ENCODE data around the gene CSNK2A1.
"Not testable (repeated sequence)": the region's sequence is repeated elsewhere in the genome, so short reads cannot be mapped to it uniquely, and the experiment has no call there.

CSNK2A1 gene

DNA sequence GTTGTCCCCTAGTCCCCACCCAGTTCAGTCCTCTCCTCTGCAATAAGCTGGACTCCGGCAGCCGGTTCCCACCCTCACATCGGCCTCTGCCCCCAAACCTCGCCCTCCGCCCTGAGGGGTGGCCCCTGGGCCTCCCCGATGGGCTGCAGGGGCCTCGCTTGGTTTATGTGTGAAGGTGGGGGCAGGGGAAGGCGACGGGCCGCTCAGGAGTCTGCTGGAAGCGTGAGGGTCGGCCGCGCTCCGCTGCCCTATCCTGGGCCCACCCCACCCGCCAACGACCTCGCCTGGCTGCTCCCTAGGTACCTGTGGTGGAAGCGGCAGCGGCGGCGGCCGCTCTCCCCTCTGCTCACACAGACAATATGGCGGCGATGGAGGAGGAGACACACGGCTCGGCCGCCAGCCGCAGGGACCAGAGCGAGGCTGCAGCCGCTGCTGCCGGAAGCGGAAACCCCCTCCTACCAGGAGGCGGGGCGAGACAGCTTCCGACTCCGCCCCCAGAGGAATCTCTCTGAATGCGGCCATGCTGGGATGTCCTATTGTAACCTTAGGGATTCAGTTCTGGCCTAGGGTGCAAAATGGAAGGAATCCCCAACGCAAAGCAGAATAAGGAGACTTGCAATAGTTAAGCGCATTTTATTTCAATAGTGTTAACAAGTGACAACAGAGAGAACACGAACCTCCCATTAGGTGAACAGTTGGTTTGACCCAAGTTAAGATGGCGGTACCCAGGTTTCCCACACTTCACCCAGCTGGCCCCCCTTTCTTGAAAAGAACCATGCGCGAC is at the start of gene CSNK2A1:
Gene CSNK2A1, minus strand, starts transcription at position 422 of the 784 bp plus-strand sequence. CDS start 35,239 bp downstream, outside the sequence.
- peak; percentile 91 to 93 for DNase-seq (ENCODE audit: low read depth in 2 of 2)

DNA sequence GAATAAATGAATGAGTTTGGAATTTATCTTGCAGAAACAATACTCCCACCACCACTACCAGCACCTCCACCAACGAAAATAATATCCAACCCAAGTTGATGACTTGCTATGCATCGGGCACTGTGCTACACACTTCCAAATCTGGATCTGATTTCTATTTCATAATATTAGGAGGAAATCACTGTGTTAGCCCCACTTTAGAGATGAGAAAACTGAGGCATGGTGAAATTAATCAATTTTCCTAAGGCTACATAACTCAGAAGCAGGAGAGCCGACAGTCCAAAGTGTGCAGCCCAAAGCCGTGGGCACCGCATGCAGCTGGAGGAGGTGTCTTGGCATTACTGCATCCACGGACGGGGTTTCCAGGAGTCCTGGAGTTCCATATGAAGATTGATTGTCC is 48.9 kb upstream of the CSNK2A1 start:
- DNase-seq (ENCODE audit: low read depth in 2 of 2): no peak

DNA sequence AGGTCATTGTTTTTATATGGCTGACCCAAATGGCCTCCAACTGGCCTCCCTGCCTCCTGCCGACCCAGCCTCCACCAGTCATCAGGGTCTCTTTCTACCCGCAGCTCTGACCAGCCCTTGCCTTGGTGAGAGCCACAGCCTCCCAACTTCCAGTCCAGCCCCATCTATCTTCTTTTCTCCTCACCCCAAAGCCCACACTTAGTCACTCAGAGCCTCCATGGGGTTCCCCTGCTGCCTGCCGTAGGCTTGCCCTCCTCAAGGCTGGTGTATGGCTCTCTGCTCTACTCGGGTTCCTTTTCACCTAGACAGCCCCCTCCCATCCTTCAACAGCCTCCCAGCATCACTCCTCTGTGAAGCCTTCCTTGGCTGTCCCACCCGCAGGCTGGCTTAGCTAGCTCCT is 48.4 kb upstream of the CSNK2A1 start:
- no peak for DNase-seq (ENCODE audit: low read depth in 2 of 2)

DNA sequence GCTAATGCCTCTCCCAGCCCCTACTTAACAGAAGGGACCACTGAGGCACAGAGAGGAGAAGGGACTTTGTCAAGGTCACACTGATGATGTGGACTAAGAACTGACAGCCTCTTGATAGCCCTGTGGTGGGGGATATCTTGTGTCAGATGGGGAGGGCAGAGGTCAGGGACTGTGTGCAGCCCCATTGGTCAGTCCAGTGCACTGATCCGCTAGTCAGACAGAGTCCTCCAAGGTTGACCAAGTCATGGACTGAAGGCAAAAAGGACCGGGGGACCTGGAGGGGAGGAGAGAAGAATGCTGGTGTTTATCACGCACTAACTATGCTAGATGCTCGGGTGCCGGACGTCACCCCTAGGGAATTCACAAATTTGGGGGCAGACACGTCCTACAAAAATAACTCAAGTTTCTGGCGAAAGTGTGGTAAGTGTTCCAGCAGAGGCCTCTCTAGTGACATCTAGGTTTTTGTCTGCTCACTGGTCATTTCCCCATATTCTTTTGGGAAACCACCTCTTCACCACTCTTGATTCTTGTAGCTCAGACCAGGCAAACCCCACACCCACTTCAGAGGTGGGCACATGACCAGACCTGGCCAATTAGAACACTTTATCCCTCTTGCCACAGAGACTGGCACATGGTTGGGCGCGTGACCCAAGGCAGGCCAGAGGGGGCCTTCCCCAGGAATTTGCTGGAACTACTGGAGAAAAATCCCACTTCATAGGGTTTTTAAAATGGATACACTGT is 45.5 kb upstream of the CSNK2A1 start:
- DNase-seq (ENCODE audit: low read depth in 2 of 2): no peak

DNA sequence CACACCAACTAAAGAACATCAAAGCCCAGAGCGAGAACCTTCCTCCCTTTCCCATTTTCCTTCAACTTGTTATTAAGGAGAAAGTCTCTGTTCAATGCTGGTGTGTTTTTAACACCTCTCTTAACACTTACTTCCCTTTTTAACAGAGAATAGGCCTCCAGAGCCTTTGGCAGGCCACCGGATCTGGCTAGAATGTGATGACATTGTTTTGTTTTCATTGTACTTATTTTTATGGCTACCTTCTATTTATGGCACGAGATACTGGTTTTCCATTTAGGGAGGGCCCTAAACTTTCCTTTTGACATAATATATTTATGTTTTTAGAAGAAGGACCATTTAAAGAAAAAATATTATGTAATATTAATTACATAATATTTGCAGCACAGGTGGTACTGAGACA is 44.9 kb upstream of the CSNK2A1 start:
- no peak for DNase-seq (ENCODE audit: low read depth in 2 of 2)

DNA sequence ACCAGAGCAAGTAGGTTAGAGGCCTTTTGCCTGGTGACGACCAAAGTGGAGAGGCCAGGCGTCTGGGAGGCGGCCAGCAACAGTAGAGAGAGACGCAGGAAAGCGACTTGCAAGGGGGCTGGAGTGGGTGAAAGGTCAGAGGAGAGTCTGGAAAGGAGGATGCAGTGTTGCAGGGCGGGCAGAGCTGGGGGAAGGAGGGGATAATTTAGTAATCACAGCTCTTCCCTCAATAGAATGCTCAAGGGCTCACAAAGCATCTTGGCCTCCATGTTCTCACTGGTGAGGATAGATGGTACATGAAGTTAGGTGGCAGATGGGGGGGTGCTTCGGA is 41.3 kb upstream of the CSNK2A1 start:
- DNase-seq (ENCODE audit: low read depth in 2 of 2): no peak

DNA sequence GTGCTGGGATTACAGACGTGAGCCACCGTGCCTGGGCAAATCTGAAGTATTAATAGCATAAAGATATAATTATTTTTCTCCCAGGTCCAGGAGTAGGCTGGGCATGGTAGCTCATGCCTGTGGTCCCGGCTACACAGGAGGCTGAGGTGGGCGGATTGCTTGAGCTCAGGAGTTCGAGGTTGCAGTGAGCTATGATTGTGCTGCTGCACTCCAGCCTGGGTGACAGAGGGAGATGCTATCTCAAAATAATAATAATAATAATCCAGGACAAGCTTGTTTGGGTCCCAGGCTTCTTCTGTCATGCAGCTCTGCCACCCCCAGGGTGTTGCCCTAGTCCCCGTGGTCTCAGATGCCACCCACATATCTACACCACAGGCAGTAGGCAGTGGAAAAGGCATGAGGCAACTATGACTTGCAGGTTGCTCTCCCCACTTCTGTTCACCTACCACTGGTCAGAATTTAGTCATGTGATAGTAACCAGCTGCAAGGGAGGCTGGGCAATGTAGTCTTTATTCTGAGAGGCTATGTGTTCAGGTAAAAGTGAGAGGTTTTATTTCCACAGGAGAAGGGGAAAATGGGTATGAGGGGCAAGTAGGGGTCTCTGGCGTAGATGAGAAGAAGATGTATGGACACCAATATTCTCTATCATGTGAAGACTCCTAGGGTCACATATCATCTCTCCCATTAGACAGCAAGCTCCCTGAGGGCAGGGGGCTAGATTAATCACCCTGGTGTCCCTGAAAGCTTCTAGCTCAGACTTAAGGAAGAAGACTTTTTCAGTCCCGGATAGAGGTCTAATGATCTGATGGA is 40.8 kb upstream of the CSNK2A1 start:
- DNase-seq (ENCODE audit: low read depth in 2 of 2): peak; percentile 4 to 13

DNA sequence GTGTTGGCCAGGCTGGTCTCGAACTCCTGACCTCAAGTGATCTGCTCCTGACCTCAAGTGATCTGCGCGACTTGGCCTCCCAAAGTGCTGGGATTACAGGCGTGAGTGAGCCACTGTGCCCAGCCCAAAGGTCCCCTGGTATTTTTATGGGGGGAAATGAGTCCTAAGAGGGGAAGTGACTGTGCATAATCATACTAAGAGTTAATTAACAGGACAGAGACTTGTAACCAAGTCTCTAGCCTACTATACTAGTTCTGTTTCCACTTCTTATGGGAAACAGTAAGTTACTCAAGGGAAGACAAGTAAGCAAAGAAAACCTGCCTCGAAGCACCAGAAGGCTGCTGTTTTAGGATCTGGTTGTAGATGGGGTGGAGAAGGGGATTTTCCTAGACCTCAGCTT is 38.6 kb upstream of the CSNK2A1 start:
- no peak for DNase-seq (ENCODE audit: low read depth in 2 of 2)

DNA sequence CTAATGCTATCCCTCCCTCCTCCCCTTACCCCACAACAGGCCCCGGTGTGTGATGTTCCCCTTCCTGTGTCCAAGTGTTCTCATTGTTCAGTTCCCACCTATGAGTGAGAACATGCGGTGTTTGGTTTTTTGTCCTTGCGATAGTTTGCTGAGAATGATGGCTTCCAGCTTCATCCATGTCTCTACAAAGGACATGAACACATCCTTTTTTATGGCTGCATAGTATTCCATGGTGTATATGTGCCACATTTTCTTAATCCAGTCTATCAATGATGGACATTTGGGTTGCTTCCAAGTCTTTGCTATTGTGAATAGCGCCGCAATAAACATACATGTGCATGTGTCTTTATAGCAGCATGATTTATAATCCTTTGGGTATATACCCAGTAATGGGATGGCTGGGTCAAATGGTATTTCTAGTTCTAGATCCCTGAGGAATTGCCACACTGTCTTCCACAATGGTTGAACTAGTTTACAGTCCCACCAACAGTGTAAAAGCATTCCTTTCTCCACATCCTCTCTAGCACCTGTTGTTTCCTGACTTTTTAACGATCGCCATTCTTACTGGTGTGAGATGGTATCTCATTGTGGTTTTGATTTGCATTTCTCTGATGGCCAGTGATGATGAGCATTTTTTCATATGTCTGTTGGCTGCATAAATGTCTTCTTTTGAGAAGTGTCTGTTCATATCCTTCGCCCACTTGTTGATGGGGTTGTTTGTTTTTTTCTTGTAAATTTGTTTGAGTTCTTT is 35.5 kb upstream of the CSNK2A1 start:
- DNase-seq (ENCODE audit: low read depth in 2 of 2): not testable (repeated sequence)

DNA sequence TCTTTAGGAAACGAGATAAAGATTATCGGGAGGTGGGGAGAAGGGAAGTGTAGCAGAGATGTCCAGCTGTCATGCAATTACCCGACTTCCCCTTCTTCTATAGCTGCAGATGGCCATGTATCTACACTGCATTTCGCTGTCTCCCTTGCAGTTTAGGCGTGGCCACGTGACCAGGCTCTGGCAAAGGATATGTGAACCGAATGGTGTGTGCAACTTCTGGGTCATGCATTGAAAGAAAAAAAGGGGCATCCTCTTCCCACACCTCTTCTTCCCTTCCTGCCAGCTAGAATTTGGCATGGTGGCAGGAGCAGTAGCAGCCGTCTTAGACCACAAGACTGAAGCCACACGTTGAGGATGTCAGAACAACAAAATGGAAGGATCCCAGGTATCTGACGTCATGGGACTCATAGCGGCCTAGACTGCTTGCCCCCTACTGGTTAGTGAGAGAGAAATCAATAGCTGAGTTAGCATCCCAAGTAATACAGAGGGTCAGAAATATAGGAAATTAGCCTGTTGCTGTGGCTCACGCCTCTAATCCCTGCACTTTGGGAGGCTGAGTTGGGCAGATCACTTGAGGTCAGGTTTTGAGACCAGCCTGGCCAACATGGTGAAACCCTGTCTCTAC is 33.7 kb upstream of the CSNK2A1 start:
- no peak for DNase-seq (ENCODE audit: low read depth in 2 of 2)

DNA sequence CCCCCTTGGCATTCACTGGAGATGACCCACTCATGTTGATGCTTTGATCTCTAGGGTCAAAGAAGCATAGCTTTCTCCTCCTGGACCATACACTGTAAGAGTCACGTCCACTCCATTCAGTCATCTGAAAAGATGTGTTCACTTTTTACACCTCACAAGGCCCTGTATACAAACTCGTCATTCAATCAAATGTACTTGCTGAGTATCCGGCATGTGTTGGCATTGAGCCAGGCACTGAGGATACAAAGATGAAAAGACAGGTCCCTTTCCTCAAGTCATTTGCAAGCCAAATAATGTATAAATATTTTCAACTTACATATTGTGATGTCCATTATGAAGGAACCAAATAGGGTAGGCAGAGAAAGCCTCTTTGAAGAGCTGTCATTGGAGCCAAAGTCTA is 32.6 kb upstream of the CSNK2A1 start:
- no peak for DNase-seq (ENCODE audit: low read depth in 2 of 2)

DNA sequence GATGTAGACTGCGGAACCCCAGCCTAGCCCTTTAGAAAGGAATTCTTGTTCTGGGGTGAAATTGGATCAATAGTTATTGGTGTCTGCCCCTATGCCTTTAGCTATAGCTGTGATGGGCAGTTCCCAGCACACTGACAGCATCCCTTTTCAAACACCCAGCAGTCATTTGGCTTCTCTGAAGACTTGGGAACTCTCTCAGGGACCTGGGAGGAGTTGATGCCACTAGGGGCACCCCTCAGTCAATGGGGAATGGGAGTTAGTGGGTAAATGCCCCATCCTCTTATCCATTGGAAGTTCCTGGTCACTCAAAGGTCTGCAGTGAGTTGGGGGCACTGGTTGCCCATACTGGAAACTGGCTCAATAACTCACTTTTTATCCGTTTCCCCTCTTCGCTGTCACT is 31.6 kb upstream of the CSNK2A1 start:
- DNase-seq (ENCODE audit: low read depth in 2 of 2): no peak

DNA sequence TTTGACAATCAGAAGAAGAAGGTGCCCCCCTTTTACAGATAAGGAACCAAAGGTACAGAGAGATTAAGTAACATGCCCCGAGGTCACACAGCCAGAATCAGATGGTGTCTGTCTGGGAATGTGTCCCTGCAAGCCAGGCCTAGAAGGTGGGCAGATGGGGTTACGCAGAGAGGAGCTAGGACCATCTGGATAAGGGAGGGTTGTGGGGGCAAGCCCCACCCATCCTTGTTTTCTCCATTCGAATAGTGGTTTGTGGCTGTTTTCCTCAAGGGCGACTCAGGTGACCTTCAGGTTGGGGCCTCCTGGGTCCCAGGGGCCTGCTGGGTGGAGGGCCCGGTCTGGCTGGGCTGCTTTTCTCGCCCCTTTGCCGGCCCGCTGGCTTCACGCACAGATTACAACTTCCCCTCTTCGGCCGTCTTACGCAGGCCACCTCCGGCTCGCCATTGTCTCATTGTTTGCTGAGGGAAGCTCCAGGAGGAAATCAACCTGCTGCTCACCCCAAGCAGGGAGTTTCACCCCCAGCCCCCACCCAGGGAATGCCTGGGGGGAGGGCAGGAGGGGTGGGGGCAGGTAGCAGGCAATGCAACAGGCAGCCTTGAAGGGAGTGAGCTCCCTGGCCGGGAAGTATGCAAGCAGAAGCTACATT is 30.8 kb upstream of the CSNK2A1 start:
- no peak for DNase-seq (ENCODE audit: low read depth in 2 of 2)

DNA sequence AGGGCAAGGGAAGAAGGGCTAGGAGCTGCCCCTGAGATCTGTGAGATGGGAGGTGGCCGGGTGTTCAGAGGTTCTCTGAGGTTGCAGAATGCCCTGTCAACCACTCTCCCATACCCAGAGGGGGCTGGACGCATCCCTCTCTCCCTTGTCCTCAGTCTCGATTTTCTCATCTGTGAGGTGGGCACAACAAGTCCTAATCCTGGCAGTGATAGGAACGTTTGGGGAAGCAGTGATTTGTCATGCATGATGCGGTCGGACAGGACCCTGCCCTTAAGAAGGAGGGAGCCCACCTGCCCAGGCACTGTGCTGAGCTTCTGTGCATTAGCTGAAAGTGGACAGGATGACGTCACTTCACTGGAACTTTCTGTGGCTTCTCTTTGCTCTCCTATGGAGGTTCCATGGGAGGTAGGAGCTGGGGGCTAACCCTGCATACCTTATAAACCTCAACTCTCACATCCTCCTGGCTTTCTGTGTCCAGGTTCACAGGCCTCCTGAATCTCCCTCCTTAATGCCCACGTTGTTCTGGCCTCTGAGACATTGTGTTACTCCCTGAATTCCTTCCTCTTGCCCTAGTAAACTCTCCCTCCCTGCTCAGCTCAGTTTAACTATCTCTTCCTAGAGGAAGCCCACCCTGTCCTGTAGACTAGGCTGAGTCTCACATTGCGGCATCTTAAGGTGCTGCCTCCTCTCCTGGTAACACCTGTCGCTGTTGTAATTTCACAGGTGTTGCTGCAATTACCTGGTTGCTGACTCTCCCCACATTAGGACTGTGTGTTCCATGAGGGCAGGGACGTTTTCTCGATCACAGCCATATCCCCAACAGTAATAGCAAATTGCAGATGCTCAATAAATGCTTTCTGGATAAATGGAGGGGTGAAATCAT is 30.1 kb upstream of the CSNK2A1 start:
- no peak for DNase-seq (ENCODE audit: low read depth in 2 of 2)

DNA sequence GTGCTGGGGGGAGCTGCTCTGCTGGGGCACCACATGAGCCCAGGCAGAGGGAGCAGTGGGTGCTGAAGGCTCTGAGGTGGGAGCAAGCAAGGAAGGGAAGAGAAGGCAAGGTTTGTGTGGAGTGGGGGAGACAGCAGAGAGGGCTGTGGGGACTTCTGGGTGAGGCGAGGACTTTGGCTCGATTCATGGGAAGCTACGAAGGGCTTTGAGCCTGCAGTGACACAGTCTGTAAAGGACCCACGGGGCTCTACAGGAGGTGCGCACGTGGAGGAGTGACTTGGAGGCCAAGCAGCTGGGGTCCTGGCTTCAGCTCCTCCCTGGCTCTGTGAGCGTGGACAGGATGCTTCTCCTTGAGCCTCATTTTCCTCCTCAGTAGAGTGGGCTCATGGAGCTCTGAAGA is 29.1 kb upstream of the CSNK2A1 start:
- DNase-seq (ENCODE audit: low read depth in 2 of 2): no peak

DNA sequence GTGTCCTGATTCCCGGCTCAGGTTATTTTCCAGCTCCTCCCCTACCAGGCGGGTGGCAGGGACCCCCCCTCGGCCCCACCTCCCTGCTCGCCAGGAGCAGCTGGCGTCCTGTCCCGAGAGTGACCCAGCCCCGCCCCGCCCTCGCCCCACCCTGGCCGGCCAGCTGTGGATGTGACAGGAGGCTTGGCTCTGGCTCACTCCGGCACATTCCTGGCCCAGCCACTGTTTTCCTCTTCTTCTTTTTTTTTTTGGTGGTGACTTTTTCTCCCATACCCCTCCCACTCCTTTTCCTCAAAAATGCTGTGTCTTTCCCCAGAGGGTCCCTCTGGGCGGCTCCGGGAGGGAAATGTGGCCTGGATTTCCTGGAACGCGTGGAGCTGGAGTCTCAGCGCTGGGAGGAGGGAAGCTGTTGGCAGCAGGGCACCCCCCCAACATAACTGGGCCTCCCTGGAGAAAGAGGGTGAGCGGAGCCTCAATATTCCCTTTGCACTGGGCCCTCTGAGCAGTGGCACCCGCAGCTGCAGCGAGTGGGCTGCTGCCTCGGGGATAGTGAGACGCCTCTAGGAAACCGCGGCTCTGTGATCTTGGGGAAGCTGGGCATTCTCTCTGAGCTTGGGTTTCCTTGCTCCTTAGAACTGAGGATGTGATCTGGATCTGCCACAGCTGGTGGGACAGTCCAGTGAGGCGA is 28.3 kb upstream of the CSNK2A1 start:
- DNase-seq (ENCODE audit: low read depth in 2 of 2): no peak

DNA sequence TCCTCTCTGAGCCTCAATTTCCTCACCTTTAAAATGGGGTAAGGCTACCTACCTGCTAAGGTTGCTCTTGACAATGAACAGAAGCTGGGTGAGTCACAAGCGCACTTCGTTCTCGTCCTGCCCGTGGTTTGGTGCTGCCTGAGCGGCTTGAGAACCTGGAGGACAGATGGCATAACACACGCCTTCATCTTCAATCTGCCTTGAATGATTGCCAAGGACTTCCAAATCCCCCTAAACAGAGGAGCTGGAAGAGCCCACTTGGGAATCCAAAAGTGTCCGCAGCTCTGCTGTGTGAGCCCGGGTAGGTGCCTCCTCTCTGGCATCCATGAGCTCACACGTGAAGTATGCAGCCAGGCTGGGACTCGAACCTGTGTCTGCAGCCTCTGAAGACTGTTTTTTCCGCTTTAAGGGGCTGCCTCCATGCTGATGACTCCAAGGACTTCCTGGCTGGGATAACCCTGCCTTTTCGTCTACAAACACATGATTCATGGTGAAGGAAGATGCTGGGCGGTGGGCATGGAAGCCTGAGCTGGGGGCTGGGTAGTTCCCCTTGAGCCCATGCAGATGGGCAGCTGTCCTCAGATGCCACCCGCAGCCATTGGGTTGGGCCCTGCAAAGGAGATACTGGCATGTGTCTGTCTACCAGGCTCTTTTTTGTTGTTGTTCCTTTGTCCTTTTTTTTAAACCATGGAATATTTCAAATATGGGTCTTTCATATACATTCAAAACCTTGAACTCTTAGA is 25.3 kb upstream of the CSNK2A1 start:
- no peak for DNase-seq (ENCODE audit: low read depth in 2 of 2)

DNA sequence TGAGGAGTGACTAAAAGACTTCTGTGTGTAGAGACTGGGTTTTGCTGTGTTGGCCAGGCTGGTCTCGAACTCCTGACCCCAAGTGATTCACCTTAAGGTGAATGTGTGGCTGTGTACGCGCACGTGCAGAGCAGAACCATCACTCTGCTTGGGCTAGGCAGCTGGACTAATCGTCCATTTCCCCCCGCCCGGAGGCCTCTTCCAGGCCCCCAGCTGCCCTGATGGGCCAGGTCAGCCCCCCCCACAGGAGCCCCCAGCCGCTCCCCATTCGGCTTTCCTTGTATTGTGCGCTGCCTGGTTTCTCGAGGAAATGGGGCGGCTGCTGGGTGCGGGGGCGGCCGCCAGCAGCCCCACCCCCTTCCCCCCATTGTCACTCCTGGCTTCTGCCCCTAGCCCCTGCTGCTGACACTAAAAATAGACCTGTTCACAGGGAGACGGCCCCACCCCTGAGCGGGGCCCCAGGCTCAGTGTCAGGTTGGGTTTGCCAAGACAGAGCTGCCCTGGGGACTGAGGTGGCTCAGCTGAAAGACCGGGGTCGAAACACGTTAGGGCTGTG is 24.6 kb upstream of the CSNK2A1 start:
- DNase-seq (ENCODE audit: low read depth in 2 of 2): no peak

Data from stimulated activated CD8-positive, alpha-beta memory T cell treated with anti-CD3 and anti-CD28 coated beads, Interleukin-15, amount 100 ng/mL, for 48 hours (primary cell).